H1 (cell line): ENCODE measurements around the gene GRXCR2. TPM values are rescaled to one million over a fixed set of nuclear protein-coding genes. Genes with fewer than 3 reads are reported as not detected.

Experiments used
- ATF2 ChIP-seq: IDR thresholded peaks from 2 replicates; pipeline ENCODE4 v1.6.1; 2012; ENCODE audit warnings: low read length, inconsistent platforms
- BACH1 ChIP-seq: IDR thresholded peaks from 2 replicates; pipeline ENCODE4 v1.6.1; 2012; ENCODE audit warnings: low read length, improper control_type of control experiment
- BRCA1 ChIP-seq: IDR thresholded peaks from 2 replicates; pipeline ENCODE4 v1.6.1; 2012; ENCODE audit warnings: low read depth, low read length, improper control_type of control experiment
- CBX5 ChIP-seq: fragments of 300-800, 300-1000 bp; sonication (generic); IDR thresholded peaks from 2 replicates; pipeline ENCODE4 v1.7.1; 2016; ENCODE audit warnings: antibody characterized with exemption, low read length, low read depth
- CEBPB ChIP-seq: IDR thresholded peaks from 2 replicates; pipeline ENCODE4 v1.6.1; 2012; ENCODE audit warnings: low read depth, low read length
- CREB1 ChIP-seq: IDR thresholded peaks from 2 replicates; pipeline ENCODE4 v1.6.1; 2012; ENCODE audit warnings: inconsistent platforms
- CTBP2 ChIP-seq: IDR thresholded peaks from 2 replicates; pipeline ENCODE4 v1.7.0; 2011; ENCODE audit warnings: borderline replicate concordance, mild to moderate bottlenecking, moderate library complexity, mixed read lengths, low read length; ENCODE audit not compliant: insufficient read depth, insufficient read length
- EP300 ChIP-seq, 2 experiments: IDR thresholded peaks; 1 replicate in 1 of 2; 2 replicates in 1 of 2; pipeline ENCODE4 v1.6.1; 2011 to 2012; ENCODE audit warnings: low read depth in 2 of 2, low read length in 2 of 2, mild to moderate bottlenecking in 2 of 2, borderline replicate concordance in 1 of 2, inconsistent platforms in 1 of 2, moderate library complexity in 1 of 2
- FOSL1 ChIP-seq: IDR thresholded peaks from 2 replicates; pipeline ENCODE4 v1.6.1; 2011; ENCODE audit warnings: mild to moderate bottlenecking, low read depth, low read length, moderate library complexity; ENCODE audit not compliant: insufficient read depth
- GTF2F1 ChIP-seq: IDR thresholded peaks from 2 replicates; pipeline ENCODE4 v1.6.1; 2012; ENCODE audit warnings: low read depth, low read length, improper control_type of control experiment, borderline replicate concordance
- HDAC2 ChIP-seq, 2 experiments: fragments of 300-600 bp in 1 of 2; sonication (generic) in 1 of 2; IDR thresholded peaks; 2 replicates each; pipeline ENCODE4 v1.6.1; 2011 to 2012; ENCODE audit warnings: low read depth in 2 of 2, low read length in 2 of 2, mild to moderate bottlenecking in 2 of 2, moderate library complexity in 2 of 2, borderline replicate concordance in 1 of 2, inconsistent platforms in 1 of 2
- HDAC6 ChIP-seq: IDR thresholded peaks from one replicate; pipeline ENCODE4 v1.7.1; 2012; ENCODE audit warnings: low read depth, mild to moderate bottlenecking, inconsistent platforms, low read length, moderate library complexity
- JUN ChIP-seq: IDR thresholded peaks from 2 replicates; pipeline ENCODE4 v1.6.1; 2011; ENCODE audit warnings: low read depth, mild to moderate bottlenecking, improper control_type of control experiment, low read length
- MAFK ChIP-seq: IDR thresholded peaks from 2 replicates; pipeline ENCODE4 v1.6.1; 2012; ENCODE audit warnings: low read depth, mild to moderate bottlenecking, improper control_type of control experiment, low read length
- PHF8 ChIP-seq: fragments of 200-600 bp; sonication (generic); conservative IDR thresholded peaks from 2 replicates; pipeline ENCODE4 v1.7.1; 2012; ENCODE audit warnings: low read depth, mild to moderate bottlenecking, inconsistent platforms, low read length, moderate library complexity
- POU5F1 ChIP-seq: IDR thresholded peaks from 2 replicates; pipeline ENCODE4 v1.6.1; 2011; ENCODE audit warnings: low read depth, mild to moderate bottlenecking, low read length, moderate library complexity
- RAD21 ChIP-seq, 2 experiments: IDR thresholded peaks in 1 of 2; conservative IDR thresholded peaks in 1 of 2; 2 replicates each; pipeline ENCODE4 v1.6.1; 2011; ENCODE audit warnings: low read depth in 2 of 2, low read length in 2 of 2, improper control_type of control experiment in 1 of 2, inconsistent platforms in 1 of 2, mild to moderate bottlenecking in 1 of 2, moderate library complexity in 1 of 2
- SIN3A ChIP-seq, 2 experiments: IDR thresholded peaks in 1 of 2; conservative IDR thresholded peaks in 1 of 2; 2 replicates each; pipeline ENCODE4 v1.6.1; 2011 to 2012; ENCODE audit warnings: low read length in 2 of 2, improper control_type of control experiment in 1 of 2, low read depth in 1 of 2, mild to moderate bottlenecking in 1 of 2
- SIX5 ChIP-seq: IDR thresholded peaks from 2 replicates; pipeline ENCODE4 v1.6.1; 2011; ENCODE audit warnings: mild to moderate bottlenecking, low read depth, low read length
- SP2 ChIP-seq: IDR thresholded peaks from 2 replicates; pipeline ENCODE4 v1.6.1; 2012; ENCODE audit warnings: mild to moderate bottlenecking, low read length, inconsistent platforms
- SP4 ChIP-seq: IDR thresholded peaks from 2 replicates; pipeline ENCODE4 v1.6.1; 2012; ENCODE audit warnings: low read length, inconsistent platforms
- TAF7 ChIP-seq: optimal IDR thresholded peaks from 2 replicates; pipeline ENCODE3; 2011; ENCODE audit warnings: low read depth, mild to moderate bottlenecking, inconsistent platforms, low read length, moderate library complexity, borderline replicate concordance
- TBP ChIP-seq: IDR thresholded peaks from 2 replicates; pipeline ENCODE4 v1.6.1; 2011; ENCODE audit warnings: low read depth, low read length, improper control_type of control experiment
- polyA plus RNA-seq, 7 experiments: library from polyadenylated mRNA; depleted of rRNA in 3 of 7; stranded (reverse) in 5 of 7; unstranded in 2 of 7; fragments of >200 nt in 5 of 7; fragments of 200-250 nt in 2 of 7; gene quantifications; 1 replicate in 5 of 7; 2 replicates in 1 of 7; 4 replicates in 1 of 7; pipeline versions ENCODE4 v1.2.1 to v1.2.3, GENCODE V29; 2011 to 2013; ENCODE audit warnings: missing spikeins in 2 of 7, mixed read lengths in 2 of 7
- total RNA-seq: library from RNA; stranded (reverse); fragmentation: NEBNext Ultra II Directional; extraction: Animal tissue kit (Norgen Biotek cat#: 25700); gene quantifications from 2 replicates; pipeline ENCODE4 v1.2.1, GENCODE V29; 2021

The GRXCR2 gene
- total and polyA plus RNA-seq, 2 of the 8 experiments (the other 6 are each of a cell fraction or from before 2014, with no cell fraction given) = not detected

GRCh38 chr5:145856285-145856818 is 16.5 kb downstream of the GRXCR2 start (continued):
- TF ChIP-seq HDAC6 = no peak
- no peak for TF ChIP-seq MAFK
- TF ChIP-seq HDAC2 (IDR thresholded peaks at IDR 0.05; ENCODE audit: borderline replicate concordance in 1 of 2, low read depth in 2 of 2, low read length in 2 of 2) = 0 out of 4 replicates have a peak, but pooled peaks of 1 of the 2 experiments have one; percentile 25
- no peak for TF ChIP-seq SP2
- TF ChIP-seq EP300 (IDR thresholded peaks at IDR 0.05; ENCODE audit: borderline replicate concordance in 1 of 2, low read depth in 2 of 2, low read length in 2 of 2) = no peak
- TF ChIP-seq SIN3A (conservative IDR thresholded peaks at IDR 0.05 in 1 of 2, IDR thresholded peaks at IDR 0.05 in 1 of 2; ENCODE audit: low read depth in 1 of 2, low read length in 2 of 2) = peak in 1 of 2 experiments; percentile 22; a peak in 1 of 4 replicates
- no peak for TF ChIP-seq FOSL1
- TF ChIP-seq BACH1 = no peak
- TF ChIP-seq RAD21 (IDR thresholded peaks at IDR 0.05 in 1 of 2, conservative IDR thresholded peaks at IDR 0.05 in 1 of 2; ENCODE audit: low read depth in 2 of 2, low read length in 2 of 2) = peak in 1 of 2 experiments; percentile 8; a peak in 1 of 4 replicates
- TF ChIP-seq PHF8 = peak; percentile 36; the same call in 1 of the 2 replicates
- no peak for TF ChIP-seq POU5F1
- TF ChIP-seq SP4 = no peak
- no peak for TF ChIP-seq JUN
- TF ChIP-seq CBX5 = no peak
- TF ChIP-seq CTBP2 = no peak
- no peak for TF ChIP-seq GTF2F1
- TF ChIP-seq BRCA1 = no peak
- no peak for TF ChIP-seq TAF7
- no peak for TF ChIP-seq CEBPB
- no peak for TF ChIP-seq ATF2
- TF ChIP-seq SIX5 = no peak
- TF ChIP-seq CREB1 = peak; percentile 66
- TF ChIP-seq TBP = peak; percentile 64; the same call in 1 of the 2 replicates
